SK-N-MC (cell line): ENCODE results near the gene PCCA.

Experiments used
- EZH2 ChIP-seq: fragments of 200-600 bp; sonication (generic); IDR thresholded peaks from one replicate; pipeline ENCODE4 v1.6.1; 2017; ENCODE audit warnings: antibody characterized with exemption
- POLR2AphosphoS5 ChIP-seq: IDR thresholded peaks from 2 replicates; pipeline ENCODE4 v1.6.1; 2012; ENCODE audit warnings: mild to moderate bottlenecking, low read depth, low read length, borderline replicate concordance

DNA sequence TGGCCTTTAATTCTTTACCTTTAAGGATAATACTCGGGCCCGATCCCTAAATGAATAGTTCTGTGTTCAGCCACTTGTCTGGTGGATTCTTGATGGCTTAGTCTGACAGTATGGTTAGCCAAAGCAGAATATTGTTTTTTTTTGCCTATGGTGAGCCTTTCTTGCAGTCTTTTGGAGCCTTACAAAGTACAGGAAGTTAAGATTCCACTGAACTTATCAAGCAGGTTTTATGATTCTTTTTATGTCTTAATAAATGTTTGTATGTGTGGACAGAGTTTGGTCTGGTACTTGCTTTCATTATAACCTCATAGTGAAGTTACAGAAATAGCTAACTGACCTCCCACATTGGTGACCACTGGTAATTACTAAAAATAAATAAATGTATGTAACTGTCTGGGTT is 17.1 kb downstream of the PCCA start:
- TF ChIP-seq POLR2AphosphoS5 (no peak), EZH2 (no peak)
